A673 (cell line): ENCODE measurements around the gene ADCY3.

Experiments
- EZH2 ChIP-seq: fragments of 200-600 bp; sonication (generic); IDR thresholded peaks from 2 replicates; pipeline ENCODE4 v1.6.1; 2017; ENCODE audit warnings: borderline replicate concordance, low read depth, mild to moderate bottlenecking, mixed read lengths, antibody characterized with exemption, low read length; ENCODE audit not compliant: poor library complexity, severe bottlenecking
- TF ChIP-seq, protein P1 (sequence below): fragments of 300-800, 200-600 bp; sonication (generic); conservative IDR thresholded peaks from 2 replicates; pipeline ENCODE4 v1.5.1; 2017; ENCODE audit warnings: low read depth, mild to moderate bottlenecking, antibody characterized with exemption, low read length, moderate library complexity, mixed read lengths

DNA sequence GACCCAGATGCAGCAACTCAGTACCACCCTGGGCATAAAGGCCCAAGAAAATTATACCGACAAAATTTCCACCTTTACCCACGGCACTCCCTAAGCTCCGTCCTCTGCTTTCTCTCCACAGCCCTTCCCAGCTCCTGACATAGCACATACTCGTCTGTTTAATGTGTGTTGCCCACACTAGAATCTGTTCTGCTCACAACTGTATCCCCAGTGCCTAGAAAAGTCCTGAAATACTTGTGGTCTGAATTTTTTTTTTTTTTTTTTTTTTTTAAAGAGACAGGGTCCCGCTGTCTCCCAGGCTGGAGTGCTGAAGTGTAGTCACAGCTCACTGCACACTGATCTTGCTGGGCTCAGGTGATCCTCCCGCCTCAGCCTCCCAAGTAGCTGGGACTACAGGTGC lies 62.3 kb downstream of the ADCY3 start:
- TF ChIP-seq, protein P1, sequence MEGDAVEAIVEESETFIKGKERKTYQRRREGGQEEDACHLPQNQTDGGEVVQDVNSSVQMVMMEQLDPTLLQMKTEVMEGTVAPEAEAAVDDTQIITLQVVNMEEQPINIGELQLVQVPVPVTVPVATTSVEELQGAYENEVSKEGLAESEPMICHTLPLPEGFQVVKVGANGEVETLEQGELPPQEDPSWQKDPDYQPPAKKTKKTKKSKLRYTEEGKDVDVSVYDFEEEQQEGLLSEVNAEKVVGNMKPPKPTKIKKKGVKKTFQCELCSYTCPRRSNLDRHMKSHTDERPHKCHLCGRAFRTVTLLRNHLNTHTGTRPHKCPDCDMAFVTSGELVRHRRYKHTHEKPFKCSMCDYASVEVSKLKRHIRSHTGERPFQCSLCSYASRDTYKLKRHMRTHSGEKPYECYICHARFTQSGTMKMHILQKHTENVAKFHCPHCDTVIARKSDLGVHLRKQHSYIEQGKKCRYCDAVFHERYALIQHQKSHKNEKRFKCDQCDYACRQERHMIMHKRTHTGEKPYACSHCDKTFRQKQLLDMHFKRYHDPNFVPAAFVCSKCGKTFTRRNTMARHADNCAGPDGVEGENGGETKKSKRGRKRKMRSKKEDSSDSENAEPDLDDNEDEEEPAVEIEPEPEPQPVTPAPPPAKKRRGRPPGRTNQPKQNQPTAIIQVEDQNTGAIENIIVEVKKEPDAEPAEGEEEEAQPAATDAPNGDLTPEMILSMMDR, result no peak
- no peak for TF ChIP-seq EZH2
